ENCODE data around the gene C16orf92. TPM values are rescaled to one million over a fixed set of nuclear protein-coding genes. Genes with fewer than 3 reads are reported as not detected.
"Not testable (repeated sequence)": the region's sequence is repeated elsewhere in the genome, so short reads cannot be mapped to it uniquely, and the experiment has no call there.

The C16orf92 gene
- total and polyA plus RNA-seq, 4 experiments from 2014 or later, result not detected

DNA sequence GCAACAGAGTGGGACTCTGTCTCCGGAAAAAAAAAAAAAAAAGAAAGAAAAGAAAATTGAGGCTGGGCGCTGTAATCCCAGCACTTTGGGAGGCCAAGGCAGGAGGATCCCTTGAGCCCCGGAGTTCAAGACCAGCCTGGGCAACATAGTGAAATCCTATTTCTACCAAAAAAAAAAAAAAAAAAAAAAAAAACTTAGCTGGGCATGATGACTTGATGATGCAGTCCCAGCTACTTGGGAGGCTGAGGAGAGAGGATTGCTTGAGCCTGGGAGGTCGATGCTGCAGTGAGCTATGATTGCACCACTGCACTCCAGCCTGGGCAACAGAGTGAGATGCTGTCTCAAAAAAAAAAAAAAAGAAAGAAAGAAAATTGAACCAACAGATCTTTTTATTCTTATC is 5.1 kb upstream of the C16orf92 start:
- H3K36me3 ChIP-seq (ENCODE audit: insufficient read depth, low read length); H3K27ac Mint-ChIP-seq; H3K27me3 Mint-ChIP-seq; H3K9me3 ChIP-seq (ENCODE audit: control insufficient read depth in 1 of 2, low read length in 2 of 2); H3K27me3 ChIP-seq (ENCODE audit: insufficient read depth, low read length); DNase-seq; H3K4me3 ChIP-seq (ENCODE audit: low read length in 2 of 2); H3K27ac ChIP-seq (ENCODE audit: low read depth, low read length); H3K36me3 Mint-ChIP-seq; H3K9me3 Mint-ChIP-seq; H3K4me1 ChIP-seq (ENCODE audit: insufficient read depth, low read length); intact Hi-C loops (cut with micrococcal nuclease); H3K4me3 Mint-ChIP-seq: not testable (repeated sequence)
- POLR2A ChIA-PET (ENCODE audit: partially characterized antibody), result interaction anchor here (0.6 kb wide), 1 partner anchor 177 kb away, joined by 3 read pairs; no protein-coding TSS in a partner anchor
- H3K4me1 Mint-ChIP-seq, result peaks cover 4 to 13% (median 7%) of the 10 kb centered on the region in 4 donors
- CTCF ChIA-PET (ENCODE audit: partially characterized antibody), result interaction anchor here (0.7 to 3.3 kb wide), 7 partner anchors 15 to 327 kb away, joined by 3 to 11 read pairs (median 3); no protein-coding TSS in a partner anchor

- ChIA-PET POLR2A (ENCODE audit: partially characterized antibody) (interaction anchor here (0.6 kb wide), 1 partner anchor 156 kb away, joined by 3 read pairs; the partner anchor contains the start of gene CDIPT), CTCF (ENCODE audit: partially characterized antibody) (interaction anchor here (0.7 to 3.3 kb wide), 9 partner anchors 14 to 328 kb away, joined by 3 to 11 read pairs (median 3); no protein-coding TSS in a partner anchor)
- Histone ChIP-seq H3K9me3 (ENCODE audit: control insufficient read depth in 1 of 2, low read length in 2 of 2) (no peaks in the 10 kb centered on the region), H3K4me3 (ENCODE audit: low read length in 2 of 2) (no peak overlapping the region), H3K4me1 (ENCODE audit: insufficient read depth, low read length) (peaks cover 9% of the 10 kb centered on the region), H3K27ac (ENCODE audit: low read depth, low read length) (no peak overlapping the region), H3K36me3 (ENCODE audit: insufficient read depth, low read length) (no peaks in the 10 kb centered on the region), H3K27me3 (ENCODE audit: insufficient read depth, low read length) (no peaks in the 10 kb centered on the region)
- H3K4me3 Mint-ChIP-seq, result peak overlapping the region in 2 of 8 donors; percentile 1 to 56
- peak overlapping the region in 1 of 7 donors; percentile 28 for H3K27ac Mint-ChIP-seq
- H3K4me1 Mint-ChIP-seq, result peaks cover 4 to 13% (median 7%) of the 10 kb centered on the region in 4 donors
- intact Hi-C loops (cut with micrococcal nuclease), result no loop called here
- H3K36me3 Mint-ChIP-seq, result no peaks in the 10 kb centered on the region
- H3K27me3 Mint-ChIP-seq, result no peaks in the 10 kb centered on the region
- H3K9me3 Mint-ChIP-seq, result no peaks in the 10 kb centered on the region
- no peak for DNase-seq
These were observed 4.3 kb upstream of the C16orf92 start for GRCh38 chr16:30018731-30019158.

GRCh38 chr16:30023586-30023985 is 588 bp downstream of the C16orf92 start:
- Mint-ChIP-seq H3K4me1 (peaks cover 4 to 13% (median 8%) of the 10 kb centered on the region in 4 donors), H3K27me3 (peaks cover 7 to 16% of the 10 kb centered on the region in 2 donors), H3K27ac (no peak overlapping the region), H3K9me3 (peaks cover 0 to 2% (median 0%) of the 10 kb centered on the region in 8 donors), H3K36me3 (no peaks in the 10 kb centered on the region), H3K4me3 (no peak overlapping the region)
- DNase-seq, result no peak
- ChIA-PET POLR2A (ENCODE audit: partially characterized antibody) (no interaction called here), CTCF (ENCODE audit: partially characterized antibody) (interaction anchor here (1.1 to 2.0 kb wide), 4 partner anchors 10 to 332 kb away, joined by 3 to 6 read pairs (median 4); no protein-coding TSS in a partner anchor)
- intact Hi-C loops (cut with micrococcal nuclease), result no loop called here
- Histone ChIP-seq H3K27ac (ENCODE audit: low read depth, low read length) (no peak overlapping the region), H3K9me3 (ENCODE audit: control insufficient read depth in 1 of 2, low read length in 2 of 2) (no peaks in the 10 kb centered on the region), H3K4me3 (ENCODE audit: low read length in 2 of 2) (no peak overlapping the region), H3K27me3 (ENCODE audit: insufficient read depth, low read length) (no peaks in the 10 kb centered on the region), H3K36me3 (ENCODE audit: insufficient read depth, low read length) (no peaks in the 10 kb centered on the region), H3K4me1 (ENCODE audit: insufficient read depth, low read length) (peaks cover 9% of the 10 kb centered on the region)

DNA sequence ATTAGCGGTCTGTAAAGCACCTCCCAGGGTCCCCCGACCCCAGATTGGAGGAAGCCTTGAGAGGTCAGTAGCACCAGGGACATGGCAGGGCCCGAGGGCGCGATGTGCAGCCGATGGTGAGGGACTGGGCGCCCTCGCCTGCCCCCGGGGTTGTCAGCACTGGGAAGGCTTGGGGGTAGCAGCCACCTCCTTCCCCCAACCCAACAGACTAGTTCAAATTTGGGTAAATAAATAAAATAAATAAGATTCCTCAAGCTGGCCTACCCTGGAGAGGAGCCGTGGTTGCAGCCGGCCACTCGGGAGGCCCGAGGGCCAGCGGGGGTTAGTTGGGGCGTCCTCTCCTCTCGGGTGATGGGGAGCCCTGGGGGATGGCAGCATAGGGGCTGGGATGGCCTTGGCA is 1.5 kb downstream of the C16orf92 start:
- peaks cover 0 to 2% (median 0%) of the 10 kb centered on the region in 8 donors for H3K9me3 Mint-ChIP-seq
- H3K36me3 ChIP-seq (ENCODE audit: insufficient read depth, low read length), result no peaks in the 10 kb centered on the region
- ChIA-PET POLR2A (ENCODE audit: partially characterized antibody) (no interaction called here), CTCF (ENCODE audit: partially characterized antibody) (interaction anchor here (1.1 kb wide), 1 partner anchor 34 kb away, joined by 3 read pairs; no protein-coding TSS in a partner anchor)
- no peak overlapping the region for H3K4me3 ChIP-seq (ENCODE audit: low read length in 2 of 2)
- no peaks in the 10 kb centered on the region for H3K36me3 Mint-ChIP-seq
- no peaks in the 10 kb centered on the region for H3K27me3 ChIP-seq (ENCODE audit: insufficient read depth, low read length)
- no peak for DNase-seq
- no peak overlapping the region for H3K27ac Mint-ChIP-seq
- H3K27ac ChIP-seq (ENCODE audit: low read depth, low read length), result no peak overlapping the region
- H3K27me3 Mint-ChIP-seq, result peaks cover 14 to 23% of the 10 kb centered on the region in 2 donors
- intact Hi-C loops (cut with micrococcal nuclease), result no loop called here
- no peak overlapping the region for H3K4me3 Mint-ChIP-seq
- H3K4me1 Mint-ChIP-seq, result peaks cover 4 to 13% (median 8%) of the 10 kb centered on the region in 4 donors
- no peaks in the 10 kb centered on the region for H3K9me3 ChIP-seq (ENCODE audit: control insufficient read depth in 1 of 2, low read length in 2 of 2)
- H3K4me1 ChIP-seq (ENCODE audit: insufficient read depth, low read length), result peaks cover 9% of the 10 kb centered on the region

GRCh38 chr16:30025156-30025555 is 2.2 kb downstream of the C16orf92 start:
- Histone ChIP-seq H3K9me3 (ENCODE audit: control insufficient read depth in 1 of 2, low read length in 2 of 2) (no peaks in the 10 kb centered on the region), H3K36me3 (ENCODE audit: insufficient read depth, low read length) (no peaks in the 10 kb centered on the region), H3K4me1 (ENCODE audit: insufficient read depth, low read length) (peaks cover 9% of the 10 kb centered on the region), H3K4me3 (ENCODE audit: low read length in 2 of 2) (no peak overlapping the region), H3K27me3 (ENCODE audit: insufficient read depth, low read length) (peaks cover 7% of the 10 kb centered on the region), H3K27ac (ENCODE audit: low read depth, low read length) (no peak overlapping the region)
- no peaks in the 10 kb centered on the region for H3K36me3 Mint-ChIP-seq
- no peak overlapping the region for H3K4me3 Mint-ChIP-seq
- peaks cover 20 to 30% of the 10 kb centered on the region in 2 donors for H3K27me3 Mint-ChIP-seq
- intact Hi-C loops (cut with micrococcal nuclease), result no loop called here
- no peak for DNase-seq
- peaks cover 4 to 15% (median 10%) of the 10 kb centered on the region in 4 donors for H3K4me1 Mint-ChIP-seq
- ChIA-PET POLR2A (ENCODE audit: partially characterized antibody) (no interaction called here), CTCF (ENCODE audit: partially characterized antibody) (no interaction called here)
- no peak overlapping the region for H3K27ac Mint-ChIP-seq
- H3K9me3 Mint-ChIP-seq, result peaks cover 0 to 2% (median 0%) of the 10 kb centered on the region in 8 donors

- Histone ChIP-seq H3K4me1 (ENCODE audit: insufficient read depth, low read length) (peaks cover 9% of the 10 kb centered on the region), H3K9me3 (ENCODE audit: control insufficient read depth in 1 of 2, low read length in 2 of 2) (no peaks in the 10 kb centered on the region), H3K4me3 (ENCODE audit: low read length in 2 of 2) (no peak overlapping the region), H3K36me3 (ENCODE audit: insufficient read depth, low read length) (no peaks in the 10 kb centered on the region), H3K27ac (ENCODE audit: low read depth, low read length) (no peak overlapping the region), H3K27me3 (ENCODE audit: insufficient read depth, low read length) (peaks cover 9% of the 10 kb centered on the region)
- H3K36me3 Mint-ChIP-seq, result no peaks in the 10 kb centered on the region
- intact Hi-C loops (cut with micrococcal nuclease), result no loop called here
- CTCF ChIA-PET (ENCODE audit: partially characterized antibody), result no interaction called here
- no peak for DNase-seq
- peaks cover 0 to 2% (median 0%) of the 10 kb centered on the region in 8 donors for H3K9me3 Mint-ChIP-seq
- H3K27me3 Mint-ChIP-seq, result peaks cover 21 to 32% of the 10 kb centered on the region in 2 donors
- no peak overlapping the region for H3K4me3 Mint-ChIP-seq
- POLR2A ChIA-PET (ENCODE audit: partially characterized antibody), result no interaction called here
- H3K27ac Mint-ChIP-seq, result peak overlapping the region in 1 of 7 donors; percentile 48
- H3K4me1 Mint-ChIP-seq, result peaks cover 4 to 17% (median 8%) of the 10 kb centered on the region in 4 donors
These were observed 2.6 kb downstream of the C16orf92 start for GRCh38 chr16:30025574-30025973.

DNA sequence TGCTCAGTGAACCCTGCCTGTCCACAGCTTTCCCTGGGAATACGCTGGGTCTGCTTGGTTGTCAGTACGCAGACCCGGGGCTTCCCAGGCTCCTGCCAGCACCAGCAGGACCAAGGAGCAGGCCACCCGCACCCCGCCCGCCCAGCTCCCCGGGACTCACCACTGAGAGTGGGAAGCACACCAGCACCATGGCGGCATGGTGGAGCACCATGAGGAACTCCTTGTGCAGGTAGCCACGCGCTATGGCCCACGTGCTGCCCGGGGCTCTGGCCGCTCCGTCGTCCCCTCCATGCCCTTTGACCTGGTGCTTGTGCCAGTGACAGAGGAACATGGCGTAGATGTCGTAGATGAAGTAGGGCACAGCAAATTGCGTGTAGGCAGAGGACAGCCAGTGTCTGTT is 3.5 kb downstream of the C16orf92 start:
- Mint-ChIP-seq H3K4me1 (peaks cover 0 to 12% (median under 1%) of the 10 kb centered on the region in 4 donors), H3K27me3 (peaks cover 22 to 33% of the 10 kb centered on the region in 2 donors), H3K4me3 (no peak overlapping the region), H3K36me3 (no peaks in the 10 kb centered on the region), H3K9me3 (peaks cover 0 to 2% (median 0%) of the 10 kb centered on the region in 8 donors), H3K27ac (no peak overlapping the region)
- DNase-seq, result no peak
- no peaks in the 10 kb centered on the region for H3K9me3 ChIP-seq (ENCODE audit: control insufficient read depth in 1 of 2, low read length in 2 of 2)
- H3K27me3 ChIP-seq (ENCODE audit: insufficient read depth, low read length), result peaks cover 12% of the 10 kb centered on the region
- H3K27ac ChIP-seq (ENCODE audit: low read depth, low read length), result no peak overlapping the region
- intact Hi-C loops (cut with micrococcal nuclease), result no loop called here
- no peaks in the 10 kb centered on the region for H3K36me3 ChIP-seq (ENCODE audit: insufficient read depth, low read length)
- peaks cover 10% of the 10 kb centered on the region for H3K4me1 ChIP-seq (ENCODE audit: insufficient read depth, low read length)
- POLR2A ChIA-PET (ENCODE audit: partially characterized antibody), result no interaction called here
- no peak overlapping the region for H3K4me3 ChIP-seq (ENCODE audit: low read length in 2 of 2)
- CTCF ChIA-PET (ENCODE audit: partially characterized antibody), result no interaction called here

Measured in CD4-positive, alpha-beta memory T cell (primary cell).